Fibroblast of lung (primary cell): Measurements from ENCODE around the gene ZNF559.

Source experiments
- CTCF ChIP-seq, 2 donors: IDR thresholded peaks in 1 of 2; conservative IDR thresholded peaks in 1 of 2; 1 replicate in 1 of 2; 2 replicates in 1 of 2; pipeline ENCODE4 v1.5.1; 2011 to 2012; ENCODE audit warnings: low read length in 2 of 2, control low read depth in 1 of 2, inconsistent platforms in 1 of 2, low read depth in 1 of 2, mild to moderate bottlenecking in 1 of 2
- EZH2 ChIP-seq: IDR thresholded peaks from 2 replicates; pipeline ENCODE4 v1.5.1; 2012; ENCODE audit warnings: low read length, control low read depth, mild to moderate bottlenecking; ENCODE audit errors: missing control alignments

DNA sequence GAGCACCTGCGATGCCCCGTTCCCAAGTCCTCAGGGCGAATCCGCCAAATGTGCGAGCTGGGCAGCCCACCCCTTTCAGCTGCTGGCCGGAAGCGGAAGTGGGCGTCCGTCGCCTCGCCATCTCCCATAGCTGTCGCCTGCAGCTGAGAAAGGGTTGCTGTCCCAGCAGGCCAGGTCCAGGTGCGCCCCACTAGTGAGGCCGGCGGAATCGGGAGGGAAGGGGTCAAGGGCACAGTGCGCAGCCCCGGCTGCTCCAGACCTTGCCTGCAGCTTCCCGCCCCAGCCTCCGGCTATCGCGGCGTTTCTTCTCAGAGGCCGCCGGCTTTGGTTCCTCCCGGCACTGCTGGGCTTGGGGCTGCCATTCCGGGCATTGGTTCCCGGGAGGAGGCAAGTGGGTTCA is 38.9 kb downstream of the ZNF559 start, which contains the start of gene ZNF177:
- no peak for TF ChIP-seq CTCF (conservative IDR thresholded peaks at IDR 0.05 in 1 of 2, IDR thresholded peaks at IDR 0.05 in 1 of 2; ENCODE audit: low read depth in 1 of 2, low read length in 2 of 2)
- no peak for TF ChIP-seq EZH2
